ENCODE results near the gene SNX33. TPM values are rescaled to one million over a fixed set of nuclear protein-coding genes. Genes with fewer than 3 reads are reported as not detected.

The SNX33 gene
- polyA plus RNA-seq, 1 donor (not counting 4 experiments of a cell fraction or from before 2014, with no cell fraction given) = 21.7 TPM

GRCh38 chr15:75663931-75664421 is 16.3 kb downstream of the SNX33 start:
- no peak for DNase-seq (ENCODE audit: low read depth, low spot score)
- H3K4me1 ChIP-seq (ENCODE audit: control insufficient read depth, extremely low read depth, insufficient read depth, low read length) = peaks cover 85% of the 10 kb centered on the region
- dilution Hi-C loops (cut with MboI; ENCODE audit: extremely low pct_ligation_motif_present, low sequenced_read_pairs) = no loop called here
- H3K9me3 ChIP-seq (ENCODE audit: control insufficient read depth, low read depth, low read length) = no peaks in the 10 kb centered on the region
- H3K27me3 ChIP-seq (ENCODE audit: control insufficient read depth, extremely low read depth, insufficient read depth, low read length) = no peaks in the 10 kb centered on the region
- no peaks in the 10 kb centered on the region for H3K79me2 ChIP-seq (ENCODE audit: control insufficient read depth, insufficient read depth, low read length)
- no peak for TF ChIP-seq CTCF (optimal IDR thresholded peaks at IDR 0.05 in 1 of 3, IDR thresholded peaks at IDR 0.05 in 1 of 3, conservative IDR thresholded peaks at IDR 0.05 in 1 of 3; ENCODE audit: extremely low read depth in 1 of 3, insufficient read depth in 2 of 3, low read length in 3 of 3)
- TF ChIP-seq EZH2 (IDR thresholded peaks at IDR 0.05; ENCODE audit: low read length) = no peak
- H3K9ac ChIP-seq (ENCODE audit: control insufficient read depth, extremely low read depth, insufficient read depth, low read length) = peak overlapping the region; percentile 45
- H3K4me2 ChIP-seq (ENCODE audit: control insufficient read depth, extremely low read depth, insufficient read depth, low read depth, low read length) = peak overlapping the region; percentile 7
- no peak overlapping the region for H3K4me3 ChIP-seq (ENCODE audit: control insufficient read depth in 2 of 3, extremely low read depth in 1 of 3, insufficient read depth in 2 of 3, low read depth in 1 of 3, low read length in 3 of 3)
- H2AFZ ChIP-seq (ENCODE audit: control insufficient read depth, low read length) = no peak overlapping the region
- no peaks in the 10 kb centered on the region for H3K9me1 ChIP-seq (ENCODE audit: control insufficient read depth, extremely low read depth, insufficient read depth, low read length)
- H3K27ac ChIP-seq (ENCODE audit: control insufficient read depth, insufficient read depth, low read length) = peak overlapping the region; percentile 100
- no peaks in the 10 kb centered on the region for H4K20me1 ChIP-seq (ENCODE audit: control insufficient read depth, extremely low read depth, insufficient read depth, low read length)
- FAIRE-seq = peak; percentile 89
- H3K36me3 ChIP-seq (ENCODE audit: control insufficient read depth in 2 of 2, extremely low read depth in 1 of 2, insufficient read depth in 2 of 2, low read length in 2 of 2) = peaks cover 0 to 3% of the 10 kb centered on the region in 2 experiments

- Histone ChIP-seq H3K4me3 (ENCODE audit: control insufficient read depth in 2 of 3, extremely low read depth in 1 of 3, insufficient read depth in 2 of 3, low read depth in 1 of 3, low read length in 3 of 3) (no peak overlapping the region), H3K27me3 (ENCODE audit: control insufficient read depth, extremely low read depth, insufficient read depth, low read length) (no peaks in the 10 kb centered on the region), H3K9ac (ENCODE audit: control insufficient read depth, extremely low read depth, insufficient read depth, low read length) (peak overlapping the region; percentile 92), H3K36me3 (ENCODE audit: control insufficient read depth in 2 of 2, extremely low read depth in 1 of 2, insufficient read depth in 2 of 2, low read length in 2 of 2) (no peaks in the 10 kb centered on the region), H3K4me1 (ENCODE audit: control insufficient read depth, extremely low read depth, insufficient read depth, low read length) (peaks cover 78% of the 10 kb centered on the region), H3K79me2 (ENCODE audit: control insufficient read depth, insufficient read depth, low read length) (no peaks in the 10 kb centered on the region), H3K9me3 (ENCODE audit: control insufficient read depth, low read depth, low read length) (no peaks in the 10 kb centered on the region), H3K27ac (ENCODE audit: control insufficient read depth, insufficient read depth, low read length) (peak overlapping the region; percentile 100), H4K20me1 (ENCODE audit: control insufficient read depth, extremely low read depth, insufficient read depth, low read length) (no peaks in the 10 kb centered on the region), H2AFZ (ENCODE audit: control insufficient read depth, low read length) (no peak overlapping the region), H3K9me1 (ENCODE audit: control insufficient read depth, extremely low read depth, insufficient read depth, low read length) (no peaks in the 10 kb centered on the region), H3K4me2 (ENCODE audit: control insufficient read depth, extremely low read depth, insufficient read depth, low read depth, low read length) (peak overlapping the region; percentile 78)
- TF ChIP-seq EZH2 (IDR thresholded peaks at IDR 0.05; ENCODE audit: low read length) = no peak
- peak in 1 of 3 experiments; percentile 6 for TF ChIP-seq CTCF (optimal IDR thresholded peaks at IDR 0.05 in 1 of 3, IDR thresholded peaks at IDR 0.05 in 1 of 3, conservative IDR thresholded peaks at IDR 0.05 in 1 of 3; ENCODE audit: extremely low read depth in 1 of 3, insufficient read depth in 2 of 3, low read length in 3 of 3)
- DNase-seq (ENCODE audit: low read depth, low spot score) (peak; percentile 100), FAIRE-seq (peak; percentile 100)
- dilution Hi-C loops (cut with MboI; ENCODE audit: extremely low pct_ligation_motif_present, low sequenced_read_pairs) = no loop called here
Observed at GRCh38 chr15:75666823-75667501, 19.2 kb downstream of the SNX33 start.

Measured in keratinocyte (primary cell).